GM19240 (cell line): ENCODE data around the gene GLP2R.

Source experiments
- DNase-seq: peaks from one replicate; pipeline ENCODE4 v3.0.0; 2011; ENCODE audit warnings: low spot score; ENCODE audit not compliant: insufficient read length

GLP2R gene

GRCh38 chr17:9897372-9897968, 71.7 kb downstream of the GLP2R start:
- no peak for DNase-seq

GRCh38 chr17:9898812-9899211, 73.1 kb downstream of the GLP2R start:
- no peak for DNase-seq

- no peak for DNase-seq
Observed at GRCh38 chr17:9899280-9900043, 73.7 kb downstream of the GLP2R start.

GRCh38 chr17:9900044-9900594, 74.4 kb downstream of the GLP2R start:
- DNase-seq: no peak

GRCh38 chr17:9900784-9901183, 75.1 kb downstream of the GLP2R start:
- no peak for DNase-seq

GRCh38 chr17:9902120-9902519, 76.4 kb downstream of the GLP2R start:
- DNase-seq: no peak

GRCh38 chr17:9904277-9905077, 78.8 kb downstream of the GLP2R start:
- no peak for DNase-seq

- no peak for DNase-seq
Observed at GRCh38 chr17:9905078-9905415, 79.3 kb downstream of the GLP2R start, which contains the start of gene RCVRN. Gene RCVRN, minus strand, starts transcription at chr17:9905271. Its CDS starts 91 bp downstream, at chr17:9905180.

- DNase-seq: peak; percentile 37
Observed at GRCh38 chr17:9905902-9906301, 80.2 kb downstream of the GLP2R start.

GRCh38 chr17:9906616-9907015, 80.9 kb downstream of the GLP2R start:
- no peak for DNase-seq

GRCh38 chr17:9907131-9907530, 81.4 kb downstream of the GLP2R start:
- no peak for DNase-seq

- DNase-seq: no peak
Observed at GRCh38 chr17:9907883-9908648, 82.3 kb downstream of the GLP2R start.

GRCh38 chr17:9908649-9909042, 82.9 kb downstream of the GLP2R start:
- no peak for DNase-seq

- DNase-seq: no peak
Observed at GRCh38 chr17:9911089-9911488, 85.4 kb downstream of the GLP2R start.

- DNase-seq: no peak
Observed at GRCh38 chr17:9912121-9913099, 86.7 kb downstream of the GLP2R start.

- no peak for DNase-seq
Observed at GRCh38 chr17:9913476-9913875, 87.8 kb downstream of the GLP2R start.

- DNase-seq: no peak
Observed at GRCh38 chr17:9916108-9916507, 90.4 kb downstream of the GLP2R start.

- no peak for DNase-seq
Observed at GRCh38 chr17:9917131-9917530, 91.4 kb downstream of the GLP2R start.

GRCh38 chr17:9917801-9918200, 92.1 kb downstream of the GLP2R start:
- no peak for DNase-seq

- no peak for DNase-seq
Observed at GRCh38 chr17:9918352-9918751, 92.6 kb downstream of the GLP2R start.
